GM20000 (cell line): Measurements from ENCODE around the gene B4GAT1.

Source experiments
- DNase-seq: peaks from one replicate; pipeline ENCODE4 v3.0.0; 2012; ENCODE audit warnings: low spot score
- CTCF ChIP-seq: IDR thresholded peaks from 2 replicates; pipeline ENCODE4 v1.5.1; 2012; ENCODE audit warnings: mild to moderate bottlenecking, control low read depth; ENCODE audit errors: extremely low read depth, missing control alignments

The B4GAT1 gene

GRCh38 chr11:66373265-66373664, 25.8 kb upstream of the B4GAT1 start:
- no peak for DNase-seq
- TF ChIP-seq CTCF, result no peak

- no peak for TF ChIP-seq CTCF
- peak; percentile 91 for DNase-seq
Observed at GRCh38 chr11:66371627-66372415, 24.4 kb upstream of the B4GAT1 start, which contains the start of gene SLC29A2. Gene SLC29A2, minus strand, starts transcription at chr11:66371760. Its CDS starts 169 bp downstream, at chr11:66371591.

GRCh38 chr11:66369073-66369894, 21.9 kb upstream of the B4GAT1 start:
- DNase-seq, result no peak
- TF ChIP-seq CTCF, result no peak

- TF ChIP-seq CTCF, result no peak
- no peak for DNase-seq
Observed at GRCh38 chr11:66368484-66368883, 21.1 kb upstream of the B4GAT1 start.

GRCh38 chr11:66367561-66368312, 20.3 kb upstream of the B4GAT1 start:
- TF ChIP-seq CTCF, result no peak
- peak; percentile 4 for DNase-seq

- no peak for TF ChIP-seq CTCF
- peak; percentile 3 for DNase-seq
Observed at GRCh38 chr11:66366844-66367477, 19.5 kb upstream of the B4GAT1 start.
